Measurements from ENCODE around the gene TCEANC.
"Not testable (repeated sequence)": the region's sequence is repeated elsewhere in the genome, so short reads cannot be mapped to it uniquely, and the experiment has no call there.

Gene TCEANC

GRCh38 chrX:13658602-13659001, 5.7 kb downstream of the TCEANC start:
- no peak for DNase-seq

- DNase-seq, result no peak
These were observed 6.1 kb downstream of the TCEANC start for GRCh38 chrX:13659063-13659462.

- DNase-seq, result no peak
These were observed 8.9 kb downstream of the TCEANC start for GRCh38 chrX:13661735-13662288.

GRCh38 chrX:13662355-13662791, 9.4 kb downstream of the TCEANC start:
- no peak for DNase-seq

GRCh38 chrX:13664020-13664419, 11.1 kb downstream of the TCEANC start:
- DNase-seq, result no peak

GRCh38 chrX:13666836-13667235, 13.9 kb downstream of the TCEANC start:
- no peak for DNase-seq

- no peak for DNase-seq
These were observed 15.0 kb downstream of the TCEANC start for GRCh38 chrX:13667919-13668318.

GRCh38 chrX:13669246-13669737, 16.4 kb downstream of the TCEANC start:
- no peak for DNase-seq

GRCh38 chrX:13669755-13670154, 16.8 kb downstream of the TCEANC start:
- DNase-seq, result not testable (repeated sequence)

- no peak for DNase-seq
These were observed 17.3 kb downstream of the TCEANC start for GRCh38 chrX:13670197-13670596.

- no peak for DNase-seq
These were observed 20.1 kb downstream of the TCEANC start for GRCh38 chrX:13673016-13673415.

- DNase-seq, result no peak
These were observed 23.9 kb downstream of the TCEANC start for GRCh38 chrX:13676885-13677284.

GRCh38 chrX:13679700-13680099, 26.8 kb downstream of the TCEANC start:
- not testable (repeated sequence) for DNase-seq

GRCh38 chrX:13681595-13681994, 28.7 kb downstream of the TCEANC start:
- DNase-seq, result no peak

- DNase-seq, result no peak
These were observed 31.4 kb downstream of the TCEANC start for GRCh38 chrX:13684361-13684760.

- no peak for DNase-seq
These were observed 32.3 kb downstream of the TCEANC start for GRCh38 chrX:13685126-13685763.

GRCh38 chrX:13687203-13687602, 34.3 kb downstream of the TCEANC start:
- no peak for DNase-seq

- DNase-seq, result no peak
These were observed 35.5 kb downstream of the TCEANC start for GRCh38 chrX:13688384-13688957.

- peak; percentile 57 for DNase-seq
These were observed 36.2 kb downstream of the TCEANC start, which contains the start of gene RAB9A for GRCh38 chrX:13688958-13689740. Gene RAB9A, plus strand, starts transcription at chrX:13689128. Its CDS starts 19,619 bp downstream, at chrX:13708747.

GRCh38 chrX:13689741-13690211, 36.8 kb downstream of the TCEANC start:
- DNase-seq, result no peak

GRCh38 chrX:13690836-13691235, 37.9 kb downstream of the TCEANC start:
- no peak for DNase-seq

- no peak for DNase-seq
These were observed 39.0 kb downstream of the TCEANC start for GRCh38 chrX:13691841-13692371.

- DNase-seq, result no peak
These were observed 39.9 kb downstream of the TCEANC start for GRCh38 chrX:13692771-13693231.
